ENCODE results near the gene NOC2L. TPM values are rescaled to one million over a fixed set of nuclear protein-coding genes. Genes with fewer than 3 reads are reported as not detected.

The NOC2L gene
- total RNA-seq, 1 donor from 2014 or later = 50.6 TPM

DNA sequence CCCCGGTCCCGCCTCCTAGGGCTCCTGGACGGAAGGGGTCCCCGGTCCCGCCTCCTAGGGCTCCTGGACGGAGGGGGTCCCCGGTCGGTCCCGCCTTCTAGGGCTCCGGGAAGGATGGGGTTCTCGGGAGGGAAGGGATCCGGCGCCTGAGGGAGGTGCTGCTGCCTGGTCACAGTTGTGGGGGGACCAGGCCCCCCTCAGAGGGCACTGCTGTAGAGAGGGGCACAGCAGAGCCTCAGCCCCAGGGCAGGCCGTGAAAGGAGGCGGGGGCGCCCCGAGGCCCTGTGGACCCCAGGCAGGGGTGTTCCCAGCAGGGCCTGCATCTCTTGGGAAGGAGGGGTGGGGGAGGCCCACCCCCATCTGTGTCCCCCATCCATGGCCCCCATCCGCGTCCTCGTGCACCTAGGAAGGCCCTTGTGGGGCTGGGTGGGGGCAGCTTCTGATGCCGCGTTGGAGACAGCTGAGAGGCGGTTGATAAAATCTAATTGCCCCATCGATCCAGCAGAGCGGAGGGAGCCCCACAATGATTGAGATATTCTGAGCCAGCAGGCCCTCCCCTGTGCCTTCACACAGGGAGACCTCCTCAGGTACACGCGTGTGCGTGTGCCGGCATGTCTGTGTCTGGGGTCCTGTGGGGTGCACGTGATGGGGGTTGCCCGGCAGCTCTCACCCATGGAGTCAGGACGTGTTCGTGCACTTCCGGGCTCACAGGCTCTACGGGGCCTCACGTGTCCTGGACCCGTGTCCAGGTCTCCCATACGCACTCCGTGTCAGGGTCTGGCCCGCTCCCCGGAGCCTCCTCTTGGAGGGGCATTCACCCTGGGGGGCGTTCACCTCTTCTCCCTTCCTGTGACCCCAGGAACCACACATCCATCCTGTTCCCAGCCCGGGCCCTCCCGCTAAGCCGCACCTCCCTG lies 22.4 kb downstream of the NOC2L start:
- TF ChIP-seq CTCF (IDR thresholded peaks at IDR 0.05) = no peak
- Mint-ChIP-seq H3K36me3 (ENCODE audit: low read depth) (no peaks in the 10 kb centered on the region), H3K27ac (ENCODE audit: unreplicated experiment) (no peak overlapping the region), H3K9me3 (ENCODE audit: low read depth) (no peaks in the 10 kb centered on the region), H3K4me3 (ENCODE audit: unreplicated experiment) (no peak overlapping the region), H3K27me3 (ENCODE audit: low read depth) (no peaks in the 10 kb centered on the region), H3K4me1 (ENCODE audit: low read depth) (peaks cover 24% of the 10 kb centered on the region)
- no peak for DNase-seq (ENCODE audit: low spot score)

- no peak overlapping the region for H3K27ac Mint-ChIP-seq (ENCODE audit: unreplicated experiment)
- H3K4me3 Mint-ChIP-seq (ENCODE audit: unreplicated experiment) = no peak overlapping the region
- no peaks in the 10 kb centered on the region for H3K36me3 Mint-ChIP-seq (ENCODE audit: low read depth)
- DNase-seq (ENCODE audit: low spot score) = no peak
- H3K4me1 Mint-ChIP-seq (ENCODE audit: low read depth) = peaks cover 22% of the 10 kb centered on the region
- no peaks in the 10 kb centered on the region for H3K9me3 Mint-ChIP-seq (ENCODE audit: low read depth)
- no peaks in the 10 kb centered on the region for H3K27me3 Mint-ChIP-seq (ENCODE audit: low read depth)
- TF ChIP-seq CTCF (IDR thresholded peaks at IDR 0.05) = no peak
Observed at GRCh38 chr1:935751-936231, 23.3 kb downstream of the NOC2L start.

DNA sequence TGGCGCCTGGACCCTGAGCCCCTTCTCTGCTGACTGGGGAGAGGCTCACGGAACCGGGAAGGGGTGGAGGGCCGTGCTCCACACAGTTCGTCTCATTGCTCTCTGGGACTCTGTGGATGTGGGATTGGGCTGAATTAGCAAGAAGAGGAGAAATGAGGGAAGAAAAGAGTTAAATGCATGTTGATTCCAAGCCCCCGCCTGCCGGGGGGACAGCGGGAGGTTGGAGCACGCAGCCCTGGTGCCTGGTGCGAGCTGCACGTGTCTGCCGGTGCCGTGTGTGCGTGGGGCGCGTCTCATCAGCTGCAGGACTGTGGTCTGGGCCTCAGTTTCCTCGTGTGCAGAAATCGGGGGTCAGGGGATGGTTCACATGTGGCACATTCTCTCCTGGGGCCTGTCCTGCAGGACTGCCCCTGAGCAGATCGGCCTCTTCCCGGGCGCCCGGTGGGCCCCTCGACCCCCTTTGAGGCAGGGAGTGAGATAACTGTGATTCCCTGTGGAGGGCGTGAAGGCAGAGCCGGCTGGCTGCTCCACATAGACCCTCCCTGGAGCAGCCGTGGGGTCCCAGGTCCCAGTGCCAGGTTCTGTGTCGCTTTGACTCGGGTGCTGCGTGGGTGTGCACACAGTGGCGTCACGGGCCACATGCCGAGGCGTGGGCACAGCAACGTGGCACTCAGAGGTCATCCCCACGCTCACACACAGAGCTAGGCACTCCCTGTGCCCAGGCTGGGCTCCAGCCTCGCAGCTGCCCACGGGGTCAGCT lies 23.9 kb downstream of the NOC2L start:
- H3K4me3 Mint-ChIP-seq (ENCODE audit: unreplicated experiment) = no peak overlapping the region
- no peak for TF ChIP-seq CTCF (IDR thresholded peaks at IDR 0.05)
- peaks cover 22% of the 10 kb centered on the region for H3K4me1 Mint-ChIP-seq (ENCODE audit: low read depth)
- H3K27me3 Mint-ChIP-seq (ENCODE audit: low read depth) = no peaks in the 10 kb centered on the region
- H3K9me3 Mint-ChIP-seq (ENCODE audit: low read depth) = no peaks in the 10 kb centered on the region
- DNase-seq (ENCODE audit: low spot score) = no peak
- H3K27ac Mint-ChIP-seq (ENCODE audit: unreplicated experiment) = no peak overlapping the region
- no peaks in the 10 kb centered on the region for H3K36me3 Mint-ChIP-seq (ENCODE audit: low read depth)

- TF ChIP-seq CTCF (IDR thresholded peaks at IDR 0.05) = no peak
- no peak for DNase-seq (ENCODE audit: low spot score)
- H3K4me3 Mint-ChIP-seq (ENCODE audit: unreplicated experiment) = no peak overlapping the region
- H3K4me1 Mint-ChIP-seq (ENCODE audit: low read depth) = peaks cover 20% of the 10 kb centered on the region
- no peaks in the 10 kb centered on the region for H3K36me3 Mint-ChIP-seq (ENCODE audit: low read depth)
- no peaks in the 10 kb centered on the region for H3K27me3 Mint-ChIP-seq (ENCODE audit: low read depth)
- H3K27ac Mint-ChIP-seq (ENCODE audit: unreplicated experiment) = no peak overlapping the region
- H3K9me3 Mint-ChIP-seq (ENCODE audit: low read depth) = no peaks in the 10 kb centered on the region
Observed at GRCh38 chr1:933603-933940, 25.5 kb downstream of the NOC2L start.

DNA sequence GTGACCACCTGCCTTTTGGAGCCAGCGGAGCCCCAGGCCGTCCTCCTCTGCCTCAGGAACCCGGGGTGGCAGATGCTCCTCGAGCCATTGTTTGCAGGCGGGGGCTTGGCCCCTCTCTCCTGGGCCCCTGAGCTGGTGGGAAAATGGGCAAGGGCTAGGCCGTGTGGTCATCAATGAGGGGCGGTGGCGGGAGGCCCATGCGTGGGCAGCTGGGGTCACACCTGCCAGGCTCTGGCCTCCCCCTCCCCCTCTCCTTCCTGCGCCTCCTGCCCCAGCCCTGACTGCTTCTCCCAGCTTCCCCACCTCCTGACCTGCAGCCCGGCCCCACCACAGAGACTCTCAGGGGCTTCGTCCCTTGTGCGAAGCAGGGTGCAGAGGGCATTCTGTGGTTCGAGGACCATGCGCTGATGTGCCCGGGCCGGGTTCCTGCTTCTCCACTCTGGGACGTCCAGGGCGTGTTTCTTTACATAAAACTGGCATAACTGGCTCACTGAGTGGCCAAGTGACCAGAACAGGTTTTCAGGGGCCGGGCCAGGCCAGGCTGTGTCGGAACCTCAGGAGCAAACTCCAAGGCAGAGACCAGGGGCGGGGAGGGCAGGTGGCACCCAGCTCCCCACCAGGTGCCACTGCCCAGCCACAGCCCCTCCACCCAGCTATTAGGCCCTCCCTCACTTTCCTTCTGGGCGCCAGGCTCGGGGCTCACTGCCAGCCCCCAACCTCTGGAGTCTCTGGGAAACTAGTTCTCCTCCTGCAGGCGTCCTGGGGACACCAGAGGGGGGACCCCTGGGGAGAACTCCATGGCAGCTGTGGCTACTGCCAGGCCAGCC lies 26.1 kb downstream of the NOC2L start:
- Mint-ChIP-seq H3K4me3 (ENCODE audit: unreplicated experiment) (no peak overlapping the region), H3K36me3 (ENCODE audit: low read depth) (no peaks in the 10 kb centered on the region), H3K4me1 (ENCODE audit: low read depth) (peaks cover 15% of the 10 kb centered on the region), H3K27ac (ENCODE audit: unreplicated experiment) (no peak overlapping the region), H3K27me3 (ENCODE audit: low read depth) (no peaks in the 10 kb centered on the region), H3K9me3 (ENCODE audit: low read depth) (no peaks in the 10 kb centered on the region)
- DNase-seq (ENCODE audit: low spot score) = no peak
- TF ChIP-seq CTCF (IDR thresholded peaks at IDR 0.05) = no peak

Measured in chondrocyte (in vitro differentiated cells).